Osteoblast (primary cell): ENCODE results near the gene RAMP2. TPM values are rescaled to one million over a fixed set of nuclear protein-coding genes. Genes with fewer than 3 reads are reported as not detected.

Source experiments
- DNase-seq: peaks from one replicate; pipeline ENCODE4 v3.0.0; 2011; ENCODE audit warnings: low spot score, mixed read lengths; ENCODE audit not compliant: insufficient read length; ENCODE audit errors: missing footprints
- H2AFZ ChIP-seq: 2 replicates; pipeline ENCODE4 v1.6.0; 2011; ENCODE audit warnings: mild to moderate bottlenecking, low read length
- H3K27ac ChIP-seq: 2 replicates; pipeline ENCODE4 v1.5.1; 2011; ENCODE audit warnings: mild to moderate bottlenecking, low read depth, low read length, moderate library complexity
- H3K27me3 ChIP-seq: 2 replicates; pipeline ENCODE4 v1.6.0; 2012; ENCODE audit warnings: mild to moderate bottlenecking, control low read depth, inconsistent platforms, low read length, moderate library complexity; ENCODE audit not compliant: insufficient read depth
- H3K36me3 ChIP-seq: 2 replicates; pipeline ENCODE4 v1.5.1; 2011; ENCODE audit warnings: mild to moderate bottlenecking, low read length, control low read depth, moderate library complexity; ENCODE audit not compliant: insufficient read depth
- H3K4me1 ChIP-seq: 2 replicates; pipeline ENCODE4 v1.5.1; 2011; ENCODE audit warnings: mild to moderate bottlenecking, low read length, control low read depth, moderate library complexity; ENCODE audit not compliant: insufficient read depth
- H3K4me2 ChIP-seq: 2 replicates; pipeline ENCODE4 v1.6.0; 2011; ENCODE audit warnings: mild to moderate bottlenecking, low read length; ENCODE audit not compliant: insufficient read depth
- H3K4me3 ChIP-seq: fragments of 200-600 bp; sonication (generic); 3 replicates; pipeline ENCODE4 v1.5.1; 2012; ENCODE audit warnings: mild to moderate bottlenecking, low read length, inconsistent platforms; ENCODE audit not compliant: insufficient read depth
- H3K79me2 ChIP-seq: 2 replicates; pipeline ENCODE4 v1.6.0; 2012; ENCODE audit warnings: mild to moderate bottlenecking, low read length, control low read depth, inconsistent platforms; ENCODE audit not compliant: insufficient read depth
- H3K9me3 ChIP-seq: 2 replicates; pipeline ENCODE4 v1.5.1; 2011; ENCODE audit warnings: low read depth, low read length, control low read depth
- H4K20me1 ChIP-seq: 2 replicates; pipeline ENCODE4 v1.6.0; 2012; ENCODE audit warnings: mild to moderate bottlenecking, low read length, control low read depth; ENCODE audit not compliant: insufficient read depth
- total RNA-seq: library from RNA; depleted of rRNA; stranded (reverse); fragments of >200 nt; gene quantifications from 2 replicates; pipeline ENCODE4 v1.2.3, GENCODE V29; 2012
- TF ChIP-seq, protein P1 (sequence below): IDR thresholded peaks from 2 replicates; pipeline ENCODE4 v1.5.1; 2011; ENCODE audit warnings: mild to moderate bottlenecking, low read depth, low read length, moderate library complexity; ENCODE audit errors: extremely low read depth

Gene RAMP2, protein sequence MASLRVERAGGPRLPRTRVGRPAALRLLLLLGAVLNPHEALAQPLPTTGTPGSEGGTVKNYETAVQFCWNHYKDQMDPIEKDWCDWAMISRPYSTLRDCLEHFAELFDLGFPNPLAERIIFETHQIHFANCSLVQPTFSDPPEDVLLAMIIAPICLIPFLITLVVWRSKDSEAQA
- total RNA-seq: not detected in 2 replicates

DNA sequence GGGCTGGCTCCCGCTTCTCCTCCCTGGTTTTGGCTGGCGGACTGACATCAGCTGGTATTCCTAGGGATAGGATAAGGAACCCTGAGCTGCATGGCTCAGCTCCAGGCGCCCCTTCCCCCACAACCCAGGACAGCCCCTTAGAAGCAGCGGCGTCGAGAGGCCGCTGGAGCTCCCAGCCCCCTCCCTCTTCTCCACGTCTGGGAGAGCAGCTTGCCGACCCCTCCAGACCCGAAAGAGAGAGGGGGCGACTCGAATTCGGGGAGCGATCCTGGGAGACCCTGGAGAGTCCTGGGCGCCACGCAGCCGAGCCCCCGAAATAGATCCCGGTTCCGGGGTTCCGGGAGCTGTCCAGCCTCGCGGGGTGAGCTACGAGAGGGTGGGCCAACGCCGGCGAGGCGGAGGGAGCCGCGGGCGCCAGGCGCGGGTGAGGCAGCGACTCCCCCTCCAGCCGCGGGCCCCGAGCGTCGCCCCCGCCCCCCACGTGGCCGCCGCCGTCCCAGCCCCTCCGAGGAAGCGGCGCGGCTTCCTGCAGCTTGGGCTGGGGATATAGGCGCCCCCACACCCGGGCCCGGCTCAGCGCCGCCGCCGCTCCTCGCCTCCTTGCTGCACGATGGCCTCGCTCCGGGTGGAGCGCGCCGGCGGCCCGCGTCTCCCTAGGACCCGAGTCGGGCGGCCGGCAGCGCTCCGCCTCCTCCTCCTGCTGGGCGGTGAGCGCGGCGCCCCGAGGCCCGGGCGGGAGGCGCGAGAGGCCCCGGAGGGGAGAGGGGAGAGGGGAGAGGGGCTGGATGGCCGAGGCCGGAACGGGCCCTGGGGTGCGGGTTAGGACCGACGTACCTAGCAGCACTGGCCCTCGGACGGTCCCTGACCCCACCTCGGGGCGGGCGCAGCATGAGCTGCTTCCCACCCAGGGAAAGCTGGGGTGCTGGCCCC lies at the start of gene RAMP2:
TSS of gene RAMP2 (plus strand) at position 576 of the 930 bp plus-strand sequence. CDS start at position 611, 35 bp downstream.
- Histone ChIP-seq H2AFZ (peak within 1 kb of the TSS; percentile 29), H3K4me2 (peak within 1 kb of the TSS; percentile 68), H3K79me2 (no peaks in the 10 kb centered on the region), H3K27me3 (peaks cover 44% of the 10 kb centered on the region), H3K27ac (no peak within 1 kb of the TSS), H3K4me3 (peak within 1 kb of the TSS; percentile 54), H4K20me1 (no peaks in the 10 kb centered on the region), H3K36me3 (no peaks in the 10 kb centered on the region), H3K4me1 (no peaks in the 10 kb centered on the region), H3K9me3 (no peaks in the 10 kb centered on the region)
- TF ChIP-seq, protein P1, sequence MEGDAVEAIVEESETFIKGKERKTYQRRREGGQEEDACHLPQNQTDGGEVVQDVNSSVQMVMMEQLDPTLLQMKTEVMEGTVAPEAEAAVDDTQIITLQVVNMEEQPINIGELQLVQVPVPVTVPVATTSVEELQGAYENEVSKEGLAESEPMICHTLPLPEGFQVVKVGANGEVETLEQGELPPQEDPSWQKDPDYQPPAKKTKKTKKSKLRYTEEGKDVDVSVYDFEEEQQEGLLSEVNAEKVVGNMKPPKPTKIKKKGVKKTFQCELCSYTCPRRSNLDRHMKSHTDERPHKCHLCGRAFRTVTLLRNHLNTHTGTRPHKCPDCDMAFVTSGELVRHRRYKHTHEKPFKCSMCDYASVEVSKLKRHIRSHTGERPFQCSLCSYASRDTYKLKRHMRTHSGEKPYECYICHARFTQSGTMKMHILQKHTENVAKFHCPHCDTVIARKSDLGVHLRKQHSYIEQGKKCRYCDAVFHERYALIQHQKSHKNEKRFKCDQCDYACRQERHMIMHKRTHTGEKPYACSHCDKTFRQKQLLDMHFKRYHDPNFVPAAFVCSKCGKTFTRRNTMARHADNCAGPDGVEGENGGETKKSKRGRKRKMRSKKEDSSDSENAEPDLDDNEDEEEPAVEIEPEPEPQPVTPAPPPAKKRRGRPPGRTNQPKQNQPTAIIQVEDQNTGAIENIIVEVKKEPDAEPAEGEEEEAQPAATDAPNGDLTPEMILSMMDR: no peak
- no peak for DNase-seq

DNA sequence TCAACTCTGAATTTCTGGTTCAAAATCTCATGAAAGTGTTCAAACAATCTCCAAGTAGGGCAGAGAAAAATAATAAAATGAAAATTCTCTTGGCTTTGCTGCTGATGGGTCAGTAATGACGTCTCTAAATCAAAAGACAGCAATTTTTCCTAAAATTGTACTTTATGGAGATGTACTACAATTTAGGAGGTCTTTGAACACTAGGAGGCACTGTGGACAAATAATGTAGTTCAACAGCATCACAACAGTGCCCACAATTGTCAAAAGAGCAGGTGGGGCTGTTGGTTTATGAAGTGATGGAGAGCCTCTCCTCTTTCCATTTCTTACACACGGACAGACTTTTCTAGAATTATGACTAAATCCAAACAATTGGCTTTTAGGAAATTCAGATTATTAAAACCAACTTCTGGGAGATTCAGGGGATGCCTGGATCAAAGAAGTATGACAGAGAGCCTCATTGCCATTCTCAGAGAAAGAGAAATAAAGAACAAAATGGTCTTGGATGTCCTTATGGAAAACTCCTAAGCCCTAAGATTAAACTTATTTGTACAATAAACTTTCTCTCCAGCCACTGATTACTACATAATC lies 39.9 kb upstream of the RAMP2 start:
- Histone ChIP-seq H3K36me3 (peaks cover 69% of the 10 kb centered on the region), H3K4me2 (no peak overlapping the region), H4K20me1 (peaks cover 4% of the 10 kb centered on the region), H3K27me3 (no peaks in the 10 kb centered on the region), H3K4me3 (no peak overlapping the region), H3K4me1 (no peaks in the 10 kb centered on the region), H2AFZ (no peak overlapping the region), H3K9me3 (no peaks in the 10 kb centered on the region), H3K27ac (no peak overlapping the region), H3K79me2 (no peaks in the 10 kb centered on the region)
- DNase-seq: peak; percentile 88
- TF ChIP-seq, protein P1: peak; percentile 74

DNA sequence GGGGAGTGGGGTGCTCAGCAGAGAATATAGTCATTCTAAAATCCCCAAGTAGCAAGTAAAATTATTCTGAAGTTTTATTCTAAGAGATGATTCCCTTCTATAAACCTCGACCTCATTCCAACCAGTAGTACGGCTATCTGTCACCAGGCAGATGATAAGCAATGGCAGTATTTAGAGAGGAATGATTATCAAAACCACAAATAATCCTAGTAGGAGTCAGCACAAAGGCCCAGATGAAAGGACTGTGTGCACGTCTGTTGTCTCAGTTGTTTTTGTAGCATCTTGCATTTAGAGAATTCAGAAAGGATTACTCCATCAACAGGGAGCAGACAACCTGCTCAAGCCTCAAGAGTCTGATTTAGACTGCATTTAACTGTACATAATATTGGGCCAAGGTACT lies 37.4 kb upstream of the RAMP2 start:
- no peaks in the 10 kb centered on the region for H3K79me2 ChIP-seq
- H3K4me3 ChIP-seq: no peak overlapping the region
- no peak overlapping the region for H3K27ac ChIP-seq
- H2AFZ ChIP-seq: no peak overlapping the region
- no peaks in the 10 kb centered on the region for H3K4me1 ChIP-seq
- no peaks in the 10 kb centered on the region for H3K27me3 ChIP-seq
- H3K36me3 ChIP-seq: peaks cover 55% of the 10 kb centered on the region
- TF ChIP-seq, protein P1: no peak
- H3K9me3 ChIP-seq: no peaks in the 10 kb centered on the region
- no peak overlapping the region for H3K4me2 ChIP-seq
- H4K20me1 ChIP-seq: peaks cover 4% of the 10 kb centered on the region
- DNase-seq: no peak

DNA sequence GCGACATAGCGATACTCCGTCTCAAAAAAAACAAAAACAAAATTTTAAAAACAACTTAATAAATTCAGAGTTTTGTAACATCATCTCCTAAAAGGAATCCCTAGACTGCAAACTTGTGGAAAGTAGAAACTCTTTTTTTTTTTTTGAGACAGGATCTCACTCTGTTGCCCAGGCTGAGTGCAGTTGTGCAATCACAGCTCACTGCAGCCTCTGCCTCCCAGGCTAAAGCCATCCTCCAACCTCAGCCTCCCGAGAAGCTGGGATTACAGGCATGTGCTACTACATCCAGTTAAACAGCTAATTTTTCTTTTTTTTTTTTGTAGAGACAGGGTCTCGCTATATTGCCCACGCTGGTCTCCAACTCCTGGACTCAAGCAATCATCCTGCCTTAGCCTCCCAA lies 35.9 kb upstream of the RAMP2 start:
- no peaks in the 10 kb centered on the region for H3K9me3 ChIP-seq
- H2AFZ ChIP-seq: no peak overlapping the region
- peaks cover 4% of the 10 kb centered on the region for H4K20me1 ChIP-seq
- DNase-seq: no peak
- H3K4me2 ChIP-seq: no peak overlapping the region
- H3K27me3 ChIP-seq: no peaks in the 10 kb centered on the region
- peaks cover 40% of the 10 kb centered on the region for H3K36me3 ChIP-seq
- TF ChIP-seq, protein P1: no peak
- no peaks in the 10 kb centered on the region for H3K4me1 ChIP-seq
- no peaks in the 10 kb centered on the region for H3K79me2 ChIP-seq
- no peak overlapping the region for H3K4me3 ChIP-seq
- H3K27ac ChIP-seq: no peak overlapping the region
